GM21737 (cell line): Measurements from ENCODE around the gene AFF3.

Source experiments
- ATAC-seq: cut with Tn5 transposase; IDR thresholded peaks from one replicate; pipeline ENCODE4 v1.9.1; 2021; ENCODE audit warnings: mild to moderate bottlenecking, moderate library complexity; ENCODE audit not compliant: unreplicated experiment

AFF3 gene

DNA sequence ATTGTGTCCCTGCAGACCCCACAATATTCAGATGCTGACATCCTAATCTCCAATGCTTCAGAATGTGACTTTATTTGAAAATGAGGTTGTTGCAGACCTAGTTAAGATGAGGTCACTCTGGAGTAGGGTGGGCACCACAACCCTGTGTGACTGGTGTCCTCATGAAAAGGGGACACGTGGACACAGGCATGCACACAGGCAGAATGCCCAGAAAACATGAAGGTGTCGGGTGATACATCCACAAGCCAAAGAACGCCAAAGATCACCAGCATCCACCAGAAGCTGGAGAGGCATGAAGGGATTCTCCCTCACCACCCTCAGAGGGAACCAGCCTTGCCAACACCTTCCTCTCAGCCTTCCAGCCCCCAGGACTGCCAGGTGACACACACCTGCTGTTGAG lies 69.3 kb downstream of the AFF3 start:
- no peak for ATAC-seq

DNA sequence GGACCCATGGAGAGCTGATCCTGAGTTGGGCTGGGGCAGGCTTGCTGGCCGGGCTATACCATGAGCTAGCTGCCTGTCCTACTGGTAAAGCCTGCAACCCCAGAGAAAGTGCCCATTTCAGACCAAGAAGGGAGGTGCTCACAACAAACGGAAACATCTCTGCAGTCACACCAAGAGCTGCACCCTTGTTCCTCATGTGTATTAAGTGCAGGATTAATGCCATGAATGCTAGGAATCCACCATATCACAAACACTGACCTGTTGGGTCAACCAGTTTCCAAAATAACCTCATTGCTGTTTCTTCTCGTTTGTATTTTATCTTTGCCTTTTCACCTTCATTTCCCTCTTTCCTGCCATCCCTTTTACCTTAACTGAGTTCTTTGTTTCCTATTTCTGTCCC lies 69.9 kb downstream of the AFF3 start:
- ATAC-seq = no peak

DNA sequence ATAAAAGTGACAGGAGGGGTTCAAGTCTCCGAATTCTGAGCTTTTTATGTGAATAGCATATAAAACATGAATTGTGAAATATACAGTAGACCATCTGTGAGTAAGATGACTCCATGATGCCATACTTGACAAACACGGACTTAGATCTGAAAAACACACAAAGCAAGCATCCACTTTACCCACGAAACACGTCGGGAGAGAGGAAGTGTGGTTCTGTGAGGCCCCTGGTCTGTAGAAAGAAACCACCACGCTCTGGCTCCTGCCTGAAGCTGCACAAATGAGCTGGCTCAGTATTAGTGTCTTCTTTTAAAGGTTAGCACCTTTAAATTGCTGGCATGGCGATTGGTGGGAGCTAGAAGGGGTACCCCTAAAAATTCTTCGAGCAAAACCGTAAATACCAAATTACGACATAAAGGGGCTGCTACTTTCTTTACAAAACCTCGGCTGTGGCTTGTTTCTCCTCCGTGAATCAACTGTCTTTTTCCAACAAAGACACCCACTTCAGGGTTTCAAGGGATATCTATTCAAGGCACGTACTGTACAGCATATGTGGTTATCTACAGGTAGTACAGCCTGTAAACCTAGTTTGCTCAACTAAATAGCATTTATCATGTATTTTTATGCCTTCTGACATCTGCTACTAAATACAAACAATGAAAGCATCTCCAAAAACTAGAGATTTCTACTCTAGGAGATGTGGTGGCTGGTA lies 70.9 kb downstream of the AFF3 start:
- no peak for ATAC-seq

DNA sequence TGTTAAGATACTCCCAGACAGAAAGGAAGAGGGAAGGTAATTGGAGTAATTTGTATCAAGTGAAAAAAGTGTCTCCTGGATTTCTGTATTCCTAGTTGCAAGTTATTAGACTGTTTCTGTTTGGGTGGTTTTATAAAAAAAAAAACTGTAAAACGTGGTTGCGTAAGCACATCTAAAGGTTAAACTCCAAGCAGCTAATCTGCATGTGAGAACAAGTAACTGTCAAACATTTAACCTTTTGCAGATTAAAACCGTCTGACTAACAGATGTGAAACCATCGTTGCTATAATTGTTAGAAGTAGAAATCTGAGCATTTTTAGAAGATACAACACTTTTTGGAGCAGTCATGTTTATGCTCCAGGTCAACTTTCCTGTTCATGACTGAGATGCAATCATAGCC lies 72.3 kb downstream of the AFF3 start:
- ATAC-seq = no peak

DNA sequence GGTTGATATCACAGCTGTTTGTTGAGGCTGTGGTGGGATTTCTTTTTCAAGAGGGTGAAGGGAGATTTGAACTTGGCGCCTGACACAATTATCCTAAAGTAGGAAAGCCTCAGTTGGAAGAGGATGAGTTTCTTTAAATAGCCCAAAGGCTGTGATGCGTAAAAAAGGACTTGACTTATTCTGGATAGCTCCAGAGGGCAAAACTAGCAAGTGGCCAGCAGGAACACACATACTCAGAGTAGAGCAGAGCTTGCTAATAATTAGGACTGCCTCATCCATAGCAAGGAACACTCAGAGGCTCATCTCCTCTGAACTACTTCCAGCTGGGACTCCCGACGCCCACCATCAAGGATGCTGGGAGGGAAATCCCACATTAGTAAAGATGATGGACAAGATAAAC lies 74.0 kb downstream of the AFF3 start:
- ATAC-seq = no peak

DNA sequence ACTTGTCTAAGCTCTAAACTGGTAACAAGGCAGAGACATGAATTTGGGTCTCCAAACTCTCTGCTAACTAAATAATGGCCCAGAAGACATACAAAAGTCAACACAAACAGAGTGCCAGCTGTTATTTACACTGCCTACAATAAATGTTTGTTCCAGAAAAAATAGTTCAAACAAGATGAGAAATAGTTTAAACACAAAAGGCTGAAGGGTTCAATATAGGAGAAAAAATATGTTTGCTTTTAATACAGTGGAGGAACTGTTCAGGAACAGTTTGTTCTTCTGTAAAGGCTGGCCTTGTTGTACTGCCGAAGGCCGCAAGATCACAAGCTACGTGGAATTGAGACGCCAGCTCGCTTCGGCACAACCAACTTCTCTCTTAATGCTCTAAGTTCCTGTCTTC lies 74.6 kb downstream of the AFF3 start:
- ATAC-seq = no peak

DNA sequence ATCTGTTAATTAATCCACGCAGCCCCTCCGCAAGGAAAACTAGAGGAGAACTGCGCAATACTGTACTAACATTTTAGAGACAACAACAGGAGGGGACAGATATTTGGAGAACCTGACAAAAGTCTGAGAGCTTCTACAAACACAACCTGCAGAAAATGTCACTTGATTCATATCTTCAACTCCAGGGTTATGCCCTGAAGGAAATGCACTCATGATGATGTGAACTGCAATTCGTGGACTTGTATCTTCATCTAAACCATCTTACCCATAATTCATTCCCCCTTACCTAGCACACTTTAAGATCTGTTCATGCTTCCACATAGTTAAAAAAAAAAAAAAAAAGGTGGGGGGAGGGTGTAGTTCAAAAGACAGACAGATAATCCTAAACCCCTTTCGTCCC lies 75.5 kb downstream of the AFF3 start:
- no peak for ATAC-seq

DNA sequence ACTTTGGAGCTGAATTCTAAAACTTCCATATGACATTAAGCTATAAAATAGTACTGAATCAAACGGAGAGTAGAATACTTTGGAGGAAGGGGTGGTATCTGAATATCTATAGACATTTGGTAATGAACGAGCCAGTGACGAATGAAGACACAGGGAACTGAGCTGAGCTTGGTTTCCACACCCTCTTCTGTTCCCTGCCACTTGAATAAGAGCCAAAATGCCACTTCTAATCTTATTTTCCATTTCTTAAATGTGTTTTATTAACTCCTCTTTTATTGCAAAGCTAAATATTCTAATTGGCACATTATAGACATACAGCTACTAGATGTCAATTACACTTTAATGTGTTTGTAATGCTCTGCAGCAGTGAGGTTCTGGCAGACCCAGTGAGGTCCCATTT lies 76.1 kb downstream of the AFF3 start:
- no peak for ATAC-seq

DNA sequence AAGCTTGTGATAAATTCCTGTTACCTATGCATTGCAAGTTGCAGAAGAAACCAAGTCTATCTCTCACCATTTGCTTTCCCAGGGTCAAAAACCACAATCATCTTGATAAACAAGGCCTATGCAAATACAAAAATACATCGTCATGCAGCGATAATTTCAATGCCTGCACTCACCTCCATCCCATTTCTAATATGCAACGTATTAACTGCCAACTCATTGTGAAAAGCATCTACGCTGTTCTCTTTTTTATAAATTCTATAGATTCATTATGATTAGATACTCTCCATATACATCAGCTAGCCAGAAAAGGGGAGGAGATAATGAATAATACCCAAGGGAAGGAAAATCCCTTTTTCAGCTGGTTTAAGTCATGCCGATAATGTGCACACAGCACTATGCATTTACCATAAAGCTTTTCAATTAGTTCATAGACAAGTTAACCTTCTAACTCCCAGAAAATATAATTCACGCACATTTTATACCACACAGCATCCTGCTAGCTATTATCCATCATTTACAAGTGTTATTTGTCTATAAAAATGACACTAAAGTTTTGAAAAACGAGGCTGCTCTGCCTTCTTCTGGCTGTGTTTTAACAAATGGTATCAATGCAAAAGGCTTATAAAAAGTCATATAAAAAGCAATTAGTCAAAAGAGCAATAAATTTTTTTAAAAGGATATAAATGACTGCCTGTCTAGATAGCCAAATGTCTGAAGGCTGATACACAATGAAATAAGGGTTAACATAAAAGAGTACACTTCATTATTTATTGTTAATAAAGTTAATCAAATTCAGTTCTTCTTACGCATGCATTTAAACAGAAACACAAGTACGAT lies 77.6 kb downstream of the AFF3 start:
- no peak for ATAC-seq

DNA sequence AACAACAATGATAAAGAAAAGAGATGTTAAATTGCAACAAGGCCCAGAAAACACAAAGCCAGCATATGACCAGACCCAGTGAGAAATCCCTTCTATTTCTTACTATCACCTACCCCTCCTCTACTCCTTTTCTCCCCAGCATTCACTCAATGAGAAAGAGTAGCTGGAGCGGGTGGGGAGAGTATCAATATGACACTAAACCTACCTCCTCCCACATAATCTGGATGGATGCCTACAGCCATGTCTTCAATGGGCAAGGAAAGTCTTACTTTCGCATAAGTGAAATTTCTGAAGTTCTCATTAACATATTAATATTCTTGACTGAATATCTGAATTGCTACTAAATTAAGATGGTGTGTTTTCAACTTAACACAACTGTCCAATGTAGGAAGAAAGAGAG lies 78.2 kb downstream of the AFF3 start:
- no peak for ATAC-seq

DNA sequence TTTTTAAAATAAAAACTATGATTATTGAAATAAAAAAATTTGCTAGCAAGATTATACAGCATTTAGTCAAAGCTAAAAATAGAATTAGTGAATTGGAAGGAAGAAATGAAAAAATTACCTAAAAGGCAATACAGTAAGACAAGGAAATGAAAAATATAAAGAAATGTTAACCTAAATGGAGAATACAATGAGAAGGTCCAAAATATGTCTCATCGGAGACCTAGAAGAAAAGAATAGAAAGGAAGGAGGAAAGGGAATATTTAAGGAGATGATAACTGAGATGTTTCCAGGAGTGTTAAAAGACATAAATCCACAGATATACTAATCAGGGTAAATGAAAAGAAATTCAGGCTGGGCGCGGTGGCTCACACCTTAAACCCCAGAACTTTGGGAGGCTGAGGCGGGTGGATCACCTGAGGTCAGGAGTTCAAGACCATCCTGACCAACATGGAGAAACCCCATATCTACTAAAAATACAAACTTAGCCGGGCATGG lies 78.9 kb downstream of the AFF3 start:
- no peak for ATAC-seq

DNA sequence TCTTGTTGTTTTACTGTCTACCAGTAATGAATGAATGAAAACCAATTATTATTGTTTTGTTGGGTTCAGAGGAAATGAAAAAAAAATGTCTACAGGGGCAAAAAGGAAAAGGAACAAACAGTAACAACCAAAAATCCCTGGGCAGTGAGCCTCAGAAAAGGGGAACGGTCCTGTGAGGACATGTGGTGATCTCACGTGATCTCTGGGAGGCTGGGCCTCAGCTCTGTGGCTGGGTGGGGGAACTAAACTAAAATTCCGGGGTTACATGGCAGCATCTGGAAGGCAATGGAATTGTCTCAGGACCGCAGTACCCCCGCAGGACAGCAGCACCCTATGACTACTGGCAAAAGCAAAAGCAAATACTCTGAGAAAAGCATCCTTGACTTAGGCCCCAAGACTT lies 80.1 kb downstream of the AFF3 start:
- no peak for ATAC-seq

DNA sequence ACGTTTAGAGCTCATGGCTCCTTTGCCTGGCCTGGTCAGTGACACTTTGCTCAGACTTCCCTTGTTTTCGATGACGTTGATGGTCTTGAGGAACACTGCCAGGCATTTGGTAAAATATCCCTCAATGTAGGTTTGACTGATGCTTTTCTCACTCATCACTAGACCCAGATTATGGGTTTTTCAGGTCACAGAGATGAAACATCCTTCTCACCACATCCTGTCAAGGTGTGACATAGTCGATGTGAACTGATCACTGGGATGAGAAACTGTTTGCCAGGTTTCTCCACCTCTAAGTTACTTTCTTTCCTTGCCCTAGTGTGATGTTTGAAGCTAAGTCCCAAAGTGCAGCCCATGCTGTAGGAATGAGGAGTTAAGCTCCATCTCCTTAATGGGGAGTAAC lies 81.5 kb downstream of the AFF3 start:
- ATAC-seq = no peak

DNA sequence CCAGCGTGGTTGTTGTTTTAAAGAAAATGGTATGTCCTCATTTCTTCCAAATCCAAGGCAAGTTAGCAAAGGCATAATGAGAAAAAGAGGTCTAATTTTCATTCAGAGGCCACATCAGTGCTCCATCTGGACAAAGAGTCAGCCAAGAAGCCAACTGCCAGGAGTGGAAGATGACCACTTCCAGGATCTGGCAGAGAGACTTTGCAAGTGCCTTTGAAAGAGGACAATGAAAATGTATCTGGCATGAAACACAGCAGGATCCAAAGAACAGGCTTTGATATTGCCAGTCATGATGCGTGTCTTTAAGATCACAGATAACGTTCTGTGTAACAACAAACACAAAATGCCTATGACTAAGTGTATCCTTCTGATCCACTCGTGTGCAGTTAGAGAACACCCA lies 82.8 kb downstream of the AFF3 start:
- no peak for ATAC-seq

DNA sequence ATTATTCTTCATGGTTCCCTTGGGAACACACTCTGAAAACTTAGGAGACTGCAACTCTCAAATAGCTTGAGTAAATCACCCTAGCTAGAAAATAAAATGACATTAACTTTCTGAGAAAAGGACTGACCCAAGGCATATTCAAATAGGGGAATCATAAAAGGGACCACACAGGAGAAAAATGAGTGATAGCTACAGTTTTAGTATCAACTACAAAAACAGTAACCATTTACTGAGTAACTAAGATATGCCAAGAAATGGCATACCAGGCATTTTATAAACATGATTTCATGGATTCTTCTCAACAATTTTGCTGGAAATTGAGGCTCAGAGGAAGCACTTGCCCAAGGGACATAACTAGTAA lies 84.5 kb downstream of the AFF3 start:
- ATAC-seq = no peak

DNA sequence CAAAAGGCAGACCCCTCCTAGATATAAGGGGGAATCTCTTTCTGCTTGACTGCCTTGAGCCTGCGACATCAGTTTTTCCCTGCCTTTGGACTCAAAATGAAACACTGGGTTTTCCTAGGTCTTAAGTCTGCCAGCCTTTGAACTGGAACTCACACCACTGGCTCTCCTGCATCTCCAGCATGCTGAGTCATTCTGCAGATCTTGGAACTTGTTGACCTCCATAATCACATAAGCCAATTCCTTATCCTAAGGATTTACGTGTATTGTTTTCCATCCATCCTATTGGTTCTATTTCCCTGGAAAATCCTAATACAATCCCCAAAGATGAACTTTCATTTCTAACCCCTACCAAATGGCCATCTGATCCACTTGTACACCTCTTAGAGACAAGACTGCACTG lies 88.0 kb downstream of the AFF3 start:
- no peak for ATAC-seq

DNA sequence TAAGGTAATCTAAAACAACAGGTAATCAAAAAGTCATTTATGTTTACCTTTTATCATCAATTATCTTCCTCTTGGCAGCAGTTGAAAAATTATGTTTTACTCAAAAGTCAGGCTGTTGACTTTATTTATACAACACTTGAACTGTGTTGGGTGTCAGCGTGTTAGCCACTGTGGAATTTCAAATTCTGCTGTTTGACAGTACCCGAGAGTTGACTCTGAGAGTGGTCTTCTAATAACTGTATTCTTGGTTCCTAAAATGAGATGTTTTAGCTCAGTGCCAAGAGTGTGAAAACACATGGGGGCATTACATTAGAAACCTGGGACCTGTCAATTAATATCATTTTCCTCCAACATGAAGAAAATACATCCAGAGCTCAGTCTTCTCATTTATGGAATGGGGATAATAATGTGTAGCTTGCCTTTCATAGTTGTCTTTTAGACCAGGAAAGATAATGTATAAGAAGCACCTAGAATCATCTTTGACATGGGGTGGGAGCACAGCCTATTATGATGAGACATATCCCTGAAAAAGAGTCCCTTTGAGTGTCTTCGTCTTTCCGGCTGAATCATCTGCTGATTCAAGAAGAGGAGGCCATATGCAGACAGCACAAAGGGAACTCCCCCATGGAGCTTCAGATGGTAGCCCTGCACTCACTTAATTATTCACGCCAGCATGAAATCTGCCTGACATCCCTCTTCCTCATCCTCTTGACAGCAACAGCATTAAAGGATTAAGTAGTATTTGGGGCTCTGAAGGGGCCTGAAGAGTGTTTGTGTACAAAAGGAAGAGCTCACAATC lies 89.1 kb downstream of the AFF3 start:
- ATAC-seq = no peak

DNA sequence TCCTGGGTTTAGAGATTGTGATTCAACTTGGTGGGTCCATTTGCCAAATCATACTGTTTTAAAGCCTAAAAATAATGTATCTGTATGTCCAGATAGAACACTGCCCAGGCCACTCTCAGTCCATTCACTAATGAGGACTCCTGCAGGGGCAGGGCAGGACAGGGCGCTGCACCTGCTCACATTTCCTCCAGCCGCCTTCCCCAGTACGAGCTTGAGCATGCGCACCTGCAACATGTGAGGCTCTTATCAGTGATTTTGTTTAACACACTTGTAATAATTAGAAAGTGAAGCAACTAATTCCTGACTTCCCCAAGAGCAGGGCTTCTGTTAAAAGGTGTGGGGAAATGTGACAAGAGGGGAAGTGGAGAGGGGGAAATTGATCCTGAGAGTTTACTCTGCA lies 89.7 kb downstream of the AFF3 start:
- no peak for ATAC-seq

DNA sequence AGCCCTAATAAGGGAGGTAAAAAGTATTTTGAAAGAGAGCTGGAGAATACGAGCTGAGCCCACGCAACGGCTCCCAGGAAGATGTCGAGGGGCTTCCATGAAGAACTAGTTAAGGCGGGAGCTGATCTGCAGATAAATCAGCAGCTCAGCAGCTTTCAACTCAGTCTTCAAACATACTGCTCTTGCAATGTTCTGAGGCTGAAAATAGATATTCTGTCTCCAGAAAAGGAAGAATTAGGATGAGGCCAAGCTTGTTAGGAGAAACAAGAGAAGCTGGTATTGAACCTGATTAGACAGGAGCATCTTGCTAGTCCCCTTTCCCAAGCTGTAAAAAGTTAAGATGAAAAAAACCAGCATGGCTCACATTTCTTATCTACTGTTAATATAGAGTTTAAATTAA lies 91.1 kb downstream of the AFF3 start:
- no peak for ATAC-seq

DNA sequence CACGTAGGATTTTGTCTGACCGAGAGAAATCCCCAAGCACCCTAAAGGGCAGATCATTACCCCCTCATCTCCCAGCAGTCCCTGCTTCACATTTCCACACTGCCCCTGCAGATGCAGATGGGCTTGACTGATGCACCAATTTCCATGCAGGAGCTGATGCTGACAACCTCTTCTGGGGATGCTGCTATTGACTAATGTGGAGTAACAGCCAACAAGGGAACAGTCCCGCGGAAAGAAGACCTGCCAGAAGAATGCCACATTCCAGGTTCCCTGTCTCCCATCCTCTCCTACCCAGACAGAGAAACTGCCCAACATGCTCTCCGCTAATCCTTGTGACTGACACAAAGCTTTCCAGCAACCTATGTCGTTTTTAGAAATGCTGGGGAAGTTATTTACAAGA lies 91.7 kb downstream of the AFF3 start:
- ATAC-seq = no peak
